Neuronal stem cell (in vitro differentiated cells): ENCODE results near the gene CD59.

ENCODE experiments used
- DNase-seq: peaks from one replicate; pipeline ENCODE4 v3.0.0-alpha.2; 2013; ENCODE audit warnings: low spot score
- H2AFZ ChIP-seq: one replicate; pipeline ENCODE4 v1.6.1; 2013; ENCODE audit warnings: mild to moderate bottlenecking, low read length, inconsistent platforms
- H2AK5ac ChIP-seq: 2 replicates; pipeline ENCODE4 v1.6.1; 2013; ENCODE audit warnings: low read depth, mild to moderate bottlenecking, inconsistent platforms, low read length, moderate library complexity, mixed read lengths
- H2BK120ac ChIP-seq: 2 replicates; pipeline ENCODE4 v1.6.1; 2013; ENCODE audit warnings: low read depth, mild to moderate bottlenecking, inconsistent platforms, low read length, moderate library complexity, mixed read lengths
- H2BK12ac ChIP-seq: one replicate; pipeline ENCODE4 v1.6.1; 2013; ENCODE audit warnings: low read length, inconsistent platforms
- H2BK15ac ChIP-seq: 2 replicates; pipeline ENCODE4 v1.6.1; 2013; ENCODE audit warnings: mild to moderate bottlenecking, low read length, inconsistent platforms, mixed read lengths
- H2BK5ac ChIP-seq: one replicate; pipeline ENCODE4 v1.6.1; 2013; ENCODE audit warnings: inconsistent platforms, mild to moderate bottlenecking, low read length, moderate library complexity
- H3K14ac ChIP-seq: one replicate; pipeline ENCODE4 v1.6.1; 2013; ENCODE audit warnings: low read length, inconsistent platforms
- H3K18ac ChIP-seq: 2 replicates; pipeline ENCODE4 v1.6.1; 2013; ENCODE audit warnings: low read length, inconsistent platforms
- H3K23ac ChIP-seq: 2 replicates; pipeline ENCODE4 v1.6.1; 2013; ENCODE audit warnings: low read depth, mild to moderate bottlenecking, mixed read lengths, low read length, inconsistent platforms; ENCODE audit not compliant: poor library complexity
- H3K27ac ChIP-seq: replicated peaks from 3 replicates; pipeline ENCODE4 v1.5.1; 2013; ENCODE audit warnings: low read length, inconsistent platforms
- H3K27me3 ChIP-seq, 3 experiments: 2 replicates each; pipeline ENCODE4 v1.6.1; 2013; ENCODE audit warnings: low read length in 3 of 3, mild to moderate bottlenecking in 2 of 3, inconsistent platforms in 1 of 3, low read depth in 1 of 3, mixed read lengths in 1 of 3, moderate library complexity in 1 of 3; ENCODE audit not compliant: control insufficient read depth in 3 of 3, insufficient read depth in 3 of 3
- H3K36me3 ChIP-seq, 2 donors: replicated peaks in 1 of 2; 2 replicates each; pipeline ENCODE4 v1.6.1; 2013; ENCODE audit warnings: low read length in 2 of 2; ENCODE audit not compliant: control insufficient read depth in 2 of 2, insufficient read depth in 2 of 2
- H3K4ac ChIP-seq: 2 replicates; pipeline ENCODE4 v1.6.1; 2013; ENCODE audit warnings: inconsistent platforms, mild to moderate bottlenecking, low read length, moderate library complexity
- H3K4me1 ChIP-seq, 2 donors: 1 replicate in 1 of 2; 2 replicates in 1 of 2; pipeline ENCODE4 v1.6.1; 2013; ENCODE audit warnings: low read length in 2 of 2, low read depth in 1 of 2; ENCODE audit not compliant: control insufficient read depth in 2 of 2, insufficient read depth in 1 of 2
- H3K4me2 ChIP-seq: one replicate; pipeline ENCODE4 v1.6.1; 2013; ENCODE audit warnings: mild to moderate bottlenecking, low read length, inconsistent platforms; ENCODE audit not compliant: insufficient read depth, poor library complexity, severe bottlenecking
- H3K4me3 ChIP-seq, 2 donors: 2 replicates each; pipeline ENCODE4 v1.5.1; 2013; ENCODE audit warnings: low read length in 2 of 2, mild to moderate bottlenecking in 2 of 2, inconsistent platforms in 1 of 2, moderate library complexity in 1 of 2
- H3K79me1 ChIP-seq: one replicate; pipeline ENCODE4 v1.6.1; 2013; ENCODE audit warnings: low read depth, mild to moderate bottlenecking, inconsistent platforms, low read length, moderate library complexity
- H3K9ac ChIP-seq: one replicate; pipeline ENCODE4 v1.6.1; 2013; ENCODE audit warnings: mild to moderate bottlenecking, low read depth, low read length, inconsistent platforms; ENCODE audit not compliant: poor library complexity
- H3K9me3 ChIP-seq, 2 donors: replicated peaks in 1 of 2; 2 replicates each; pipeline versions ENCODE3 to v1.6.1; 2013; ENCODE audit warnings: low read length in 2 of 2, mild to moderate bottlenecking in 2 of 2, inconsistent platforms in 1 of 2, low read depth in 1 of 2, mixed read lengths in 1 of 2, moderate library complexity in 1 of 2; ENCODE audit not compliant: control insufficient read depth in 2 of 2, insufficient read depth in 1 of 2
- H4K8ac ChIP-seq: one replicate; pipeline ENCODE4 v1.6.1; 2013; ENCODE audit warnings: low read depth, mild to moderate bottlenecking, inconsistent platforms, low read length, moderate library complexity
- H4K91ac ChIP-seq: one replicate; pipeline ENCODE4 v1.6.1; 2013; ENCODE audit warnings: low read length, low read depth, mild to moderate bottlenecking, inconsistent platforms; ENCODE audit not compliant: poor library complexity
- WGBS, 2 donors: extraction: QIAGEN DNeasy Blood & Tissue Kit; methylation state at CpG; one replicate each; pipeline ENCODE4 v1.1.7; 2013; ENCODE audit warnings: missing lambda C conversion rate in 2 of 2, mixed read lengths in 1 of 2; ENCODE audit not compliant: insufficient read length in 2 of 2, insufficient replicate concordance in 1 of 2; ENCODE audit errors: extremely low coverage in 2 of 2; 5-methylcytosine and 5-hydroxymethylcytosine counted together

CD59 gene

GRCh38 chr11:33735271-33736147, 714 bp downstream of the CD59 start:
- H2BK120ac ChIP-seq = no peak overlapping the region
- H3K14ac ChIP-seq = peak overlapping the region; percentile 42
- H3K4me2 ChIP-seq = peak overlapping the region; percentile 73
- peaks cover 2 to 22% of the 10 kb centered on the region in 2 donors for H3K36me3 ChIP-seq
- peak overlapping the region; percentile 96 for H2AFZ ChIP-seq
- no peak overlapping the region for H2BK5ac ChIP-seq
- H3K9ac ChIP-seq = peak overlapping the region; percentile 72
- no peak overlapping the region for H2BK15ac ChIP-seq
- H2AK5ac ChIP-seq = peak overlapping the region; percentile 73
- H3K23ac ChIP-seq = no peak overlapping the region
- no peaks in the 10 kb centered on the region for H3K79me1 ChIP-seq
- no peak overlapping the region for H4K8ac ChIP-seq
- peak overlapping the region; percentile 78 to 96 for H3K4me3 ChIP-seq
- H3K4me1 ChIP-seq = peaks cover 7 to 8% of the 10 kb centered on the region in 2 donors
- H3K9me3 ChIP-seq = peaks cover 0 to 5% of the 10 kb centered on the region in 2 donors
- no peak overlapping the region for H3K27ac ChIP-seq
- no peak overlapping the region for H3K4ac ChIP-seq
- peak; percentile 38 for DNase-seq
- no peak overlapping the region for H2BK12ac ChIP-seq
- H3K27me3 ChIP-seq = no peaks in the 10 kb centered on the region
- peak overlapping the region; percentile 96 for H3K18ac ChIP-seq
- no CpG with 5 or more reads among the region's 53 CpGs for WGBS, 2 donors
- H4K91ac ChIP-seq = peak overlapping the region; percentile 4

- Histone ChIP-seq H2BK15ac (no peak overlapping the region), H2BK120ac (no peak overlapping the region), H3K36me3 (peaks cover 2 to 25% of the 10 kb centered on the region in 2 donors), H3K79me1 (no peaks in the 10 kb centered on the region), H3K9me3 (peaks cover 0 to 5% of the 10 kb centered on the region in 2 donors), H3K4me1 (peaks cover 7 to 8% of the 10 kb centered on the region in 2 donors), H2AK5ac (no peak overlapping the region), H2AFZ (peak overlapping the region; percentile 96), H3K4ac (no peak overlapping the region), H3K4me3 (peak overlapping the region; percentile 78 to 96), H4K91ac (no peak overlapping the region), H3K18ac (no peak overlapping the region), H3K27me3 (no peaks in the 10 kb centered on the region), H3K23ac (no peak overlapping the region), H4K8ac (no peak overlapping the region), H3K4me2 (peak overlapping the region; percentile 73), H3K14ac (no peak overlapping the region), H3K27ac (no peak overlapping the region), H3K9ac (no peak overlapping the region), H2BK5ac (no peak overlapping the region), H2BK12ac (no peak overlapping the region)
- DNase-seq = no peak
- WGBS, 2 donors = no CpG with 5 or more reads among the region's 15 CpGs
These were observed 1.6 kb downstream of the CD59 start for GRCh38 chr11:33734441-33735270.

GRCh38 chr11:33733980-33734379, 2.2 kb downstream of the CD59 start:
- Histone ChIP-seq H3K27ac (no peak overlapping the region), H3K18ac (no peak overlapping the region), H3K4me3 (no peak overlapping the region), H3K9ac (no peak overlapping the region), H2BK5ac (no peak overlapping the region), H2AFZ (no peak overlapping the region), H3K4me1 (peaks cover 7 to 8% of the 10 kb centered on the region in 2 donors), H3K14ac (no peak overlapping the region), H3K27me3 (no peaks in the 10 kb centered on the region), H2BK120ac (no peak overlapping the region), H2BK15ac (no peak overlapping the region), H4K91ac (no peak overlapping the region), H3K79me1 (no peaks in the 10 kb centered on the region), H2AK5ac (no peak overlapping the region), H3K9me3 (peaks cover 0 to 5% of the 10 kb centered on the region in 2 donors), H2BK12ac (no peak overlapping the region), H4K8ac (no peak overlapping the region), H3K36me3 (peaks cover 2 to 25% of the 10 kb centered on the region in 2 donors), H3K23ac (no peak overlapping the region), H3K4me2 (no peak overlapping the region), H3K4ac (no peak overlapping the region)
- no CpG with 5 or more reads among the region's 7 CpGs for WGBS, 2 donors
- DNase-seq = no peak
